ENCODE data around the gene METTL2A. TPM values are rescaled to one million over a fixed set of nuclear protein-coding genes. Genes with fewer than 3 reads are reported as not detected.

The METTL2A gene
- total RNA-seq = 32.4 TPM

GRCh38 chr17:62423647-62424461 is at the start of gene METTL2A:
Gene METTL2A, plus strand, starts transcription at chr17:62423897. Its CDS starts 6 bp downstream, at chr17:62423903.

GRCh38 chr17:62380253-62380652 is 43.4 kb upstream of the METTL2A start, which contains the start of gene EFCAB3:
Gene EFCAB3, plus strand, starts transcription at chr17:62380553. Its CDS starts 2,427 bp downstream, at chr17:62382980.

GRCh38 chr17:62478424-62478879 is 54.8 kb downstream of the METTL2A start, which contains the start of gene TLK2:
Gene TLK2, plus strand, starts transcription at chr17:62478825. Its CDS starts 2,301 bp downstream, at chr17:62481126.

Other genes starting within 250 kb of the METTL2A start
- gene EFCAB3, start 43.3 kb upstream of the METTL2A start, total RNA-seq = not detected
- 125 TPM for gene TLK2, start 54.9 kb downstream of the METTL2A start, total RNA-seq
- 178 TPM for gene MRC2, start 203.8 kb downstream of the METTL2A start, total RNA-seq

Measured in camera-type eye (tissue), 1 donor.